ENCODE results near the gene CCDC85B.
A peak's percentile ranks its signal among the peaks of the same experiment; 100 is the strongest.
"Not testable (repeated sequence)": the region's sequence is repeated elsewhere in the genome, so short reads cannot be mapped to it uniquely, and the experiment has no call there.

The CCDC85B gene

GRCh38 chr11:65890324-65891218 is at the start of gene CCDC85B:
TSS of gene CCDC85B (plus strand) at chr11:65890673. CDS start at chr11:65890784, 111 bp downstream.
- peak; percentile 98 for DNase-seq

GRCh38 chr11:65842144-65842543 is 48.3 kb upstream of the CCDC85B start:
- DNase-seq, result no peak

GRCh38 chr11:65843811-65844210 is 46.7 kb upstream of the CCDC85B start:
- DNase-seq, result no peak

GRCh38 chr11:65844231-65844872 is 46.1 kb upstream of the CCDC85B start:
- no peak for DNase-seq

- DNase-seq, result no peak
Observed at GRCh38 chr11:65847746-65848145, 42.7 kb upstream of the CCDC85B start.

- not testable (repeated sequence) for DNase-seq
Observed at GRCh38 chr11:65848693-65849092, 41.8 kb upstream of the CCDC85B start.

- DNase-seq, result no peak
Observed at GRCh38 chr11:65849366-65849765, 41.1 kb upstream of the CCDC85B start.

- no peak for DNase-seq
Observed at GRCh38 chr11:65849771-65850216, 40.7 kb upstream of the CCDC85B start.

- DNase-seq, result no peak
Observed at GRCh38 chr11:65850217-65851082, 40.0 kb upstream of the CCDC85B start.

- no peak for DNase-seq
Observed at GRCh38 chr11:65851083-65851579, 39.3 kb upstream of the CCDC85B start.

GRCh38 chr11:65851811-65852507 is 38.5 kb upstream of the CCDC85B start:
- no peak for DNase-seq

- DNase-seq, result no peak
Observed at GRCh38 chr11:65852508-65853245, 37.8 kb upstream of the CCDC85B start.

GRCh38 chr11:65853246-65853979 is 37.1 kb upstream of the CCDC85B start:
- DNase-seq, result no peak

GRCh38 chr11:65854161-65854592 is 36.3 kb upstream of the CCDC85B start:
- DNase-seq, result no peak

- no peak for DNase-seq
Observed at GRCh38 chr11:65854852-65855837, 35.3 kb upstream of the CCDC85B start.

GRCh38 chr11:65855927-65856363 is 34.5 kb upstream of the CCDC85B start:
- DNase-seq, result no peak

GRCh38 chr11:65856689-65857499 is 33.6 kb upstream of the CCDC85B start:
- peak; percentile 84 for DNase-seq

GRCh38 chr11:65857500-65857852 is 33.0 kb upstream of the CCDC85B start:
- peak; percentile 29 for DNase-seq

Data from CD4-positive, alpha-beta T cell treated with Interleukin-15 for 1 hour (primary cell).